Amniotic stem cell (primary cell): ENCODE data around the gene SDK1.
"Not testable (repeated sequence)": the region's sequence is repeated elsewhere in the genome, so short reads cannot be mapped to it uniquely, and the experiment has no call there.

ENCODE experiments used
- DNase-seq: peaks from one replicate; lab custom pipeline; 2025; lab: John Stamatoyannopoulos, UW

Gene SDK1

DNA sequence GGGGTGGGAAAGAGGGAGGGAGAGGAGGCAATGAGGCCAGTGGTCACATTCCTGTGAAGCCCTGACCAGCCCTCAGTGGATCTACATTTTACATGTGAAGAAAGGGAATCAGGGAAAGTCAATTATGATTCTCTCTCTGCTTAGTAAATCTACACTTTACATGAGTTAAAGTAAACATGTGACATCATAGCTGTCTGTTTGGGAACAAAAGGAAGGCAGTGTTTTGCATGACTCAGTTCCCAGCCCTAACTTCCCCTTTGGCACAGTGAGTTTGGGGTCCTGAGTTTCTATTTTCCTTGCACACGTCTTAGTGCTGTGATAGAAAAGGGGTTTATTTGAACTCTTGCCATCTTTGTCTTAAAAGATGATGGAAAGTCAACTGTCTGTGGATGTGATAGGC is 615.1 kb downstream of the SDK1 start:
- DNase-seq, result no peak

DNA sequence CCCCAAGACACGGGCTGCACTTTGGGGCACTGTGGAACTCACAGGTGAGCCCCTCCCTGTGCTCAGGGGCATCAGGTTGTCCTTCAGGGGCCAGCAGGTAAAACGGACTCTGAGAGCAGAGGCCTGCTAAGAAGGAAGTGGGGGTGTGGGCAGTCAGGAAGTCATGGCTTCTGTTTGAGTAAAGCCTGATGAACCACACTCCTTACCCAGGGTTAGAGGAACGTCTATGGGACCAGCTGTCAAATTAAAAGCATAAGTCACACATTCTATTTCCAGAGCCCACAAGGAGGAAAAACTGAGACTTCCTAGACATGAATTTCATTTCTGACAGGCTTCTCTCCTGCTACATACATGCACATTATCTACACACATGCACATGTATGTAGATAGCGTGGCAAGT is 616.4 kb downstream of the SDK1 start:
- no peak for DNase-seq

DNA sequence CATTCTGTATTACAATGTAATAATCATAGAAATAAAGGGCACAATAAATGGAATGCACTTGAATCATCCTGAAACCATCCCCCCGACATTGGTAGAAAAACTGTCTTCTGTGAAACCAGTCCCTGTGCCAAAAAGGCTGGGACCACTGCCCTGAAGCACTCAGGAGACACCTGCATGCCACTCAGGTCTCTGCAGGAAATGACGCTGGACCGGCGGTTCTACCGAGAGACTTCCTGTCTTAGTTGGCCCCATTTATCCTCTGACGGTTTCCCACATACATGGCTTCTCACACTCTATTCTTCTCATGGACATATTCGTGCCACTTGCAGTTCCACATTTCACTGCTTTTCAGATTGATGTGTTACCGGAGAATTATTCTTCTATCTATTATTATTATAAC is 617.5 kb downstream of the SDK1 start:
- no peak for DNase-seq

DNA sequence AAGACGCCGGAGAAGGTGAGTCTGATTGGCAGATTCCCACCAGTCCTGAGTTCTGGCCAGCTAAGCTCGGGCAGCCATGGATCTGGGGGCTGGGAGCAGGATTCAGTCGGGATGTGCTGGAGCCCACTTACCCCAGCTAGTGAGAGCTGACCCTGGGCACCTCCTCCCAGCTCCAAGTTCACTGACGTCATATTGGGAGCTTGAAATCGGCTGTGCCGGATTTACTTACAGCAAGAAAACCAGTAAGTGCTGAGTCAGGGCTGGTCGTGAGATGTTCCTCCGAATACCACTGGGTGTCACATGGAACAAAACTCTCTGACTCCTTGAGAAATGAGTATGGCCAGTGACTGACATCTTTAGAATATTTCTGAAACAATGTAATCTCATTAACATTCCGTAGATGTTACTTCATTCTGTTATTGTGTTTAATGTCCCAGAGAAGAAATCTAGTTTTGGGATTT is 621.2 kb downstream of the SDK1 start:
- no peak for DNase-seq

DNA sequence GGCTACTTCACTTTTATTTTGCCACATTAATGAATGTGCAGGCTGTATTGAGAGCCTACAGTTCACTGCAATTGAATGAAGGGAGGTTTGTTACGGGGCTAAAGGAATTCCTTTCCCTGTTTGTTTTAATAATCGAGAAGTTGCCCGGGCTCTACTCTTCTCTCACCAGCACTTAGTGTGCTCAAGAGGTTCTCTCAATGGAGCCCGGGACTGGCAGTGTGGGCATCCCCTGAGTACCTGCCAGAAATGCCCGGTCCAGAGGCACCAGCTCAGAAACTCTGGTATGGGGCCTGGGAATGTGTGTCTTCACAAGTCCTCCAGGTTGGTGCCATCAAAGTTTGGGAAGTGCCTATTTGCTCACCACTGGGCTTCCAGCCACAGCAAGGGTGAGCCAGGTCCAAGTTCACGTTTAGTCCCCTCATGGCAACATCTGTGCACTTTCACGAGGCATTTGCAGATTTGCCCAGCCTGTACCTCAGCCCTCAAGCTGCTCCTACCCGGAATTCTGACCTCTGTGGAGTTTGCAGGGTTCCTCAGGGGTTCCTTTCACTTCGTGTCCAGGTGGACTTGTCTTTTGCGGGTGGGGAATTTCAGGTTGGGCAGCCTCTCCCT is 622.4 kb downstream of the SDK1 start:
- DNase-seq, result no peak

DNA sequence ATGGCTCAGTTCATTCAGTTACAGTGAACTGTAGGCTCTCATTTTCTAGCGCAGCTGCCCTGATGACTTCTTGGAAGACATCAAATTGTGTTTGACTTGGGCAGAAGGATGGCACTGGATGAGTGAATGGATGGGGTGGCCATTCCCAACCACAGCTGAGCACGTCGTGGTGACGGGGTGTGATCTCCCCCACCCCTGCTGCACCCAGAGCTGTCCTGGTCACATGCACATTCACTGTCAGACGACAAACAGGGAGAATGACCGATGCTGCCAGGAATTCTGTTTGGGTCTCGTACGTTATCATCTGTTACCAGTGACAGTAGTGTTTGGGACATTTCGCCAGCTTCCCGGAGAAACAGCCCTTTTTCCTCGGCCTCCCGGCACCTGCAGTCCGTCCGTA is 623.2 kb downstream of the SDK1 start:
- no peak for DNase-seq

DNA sequence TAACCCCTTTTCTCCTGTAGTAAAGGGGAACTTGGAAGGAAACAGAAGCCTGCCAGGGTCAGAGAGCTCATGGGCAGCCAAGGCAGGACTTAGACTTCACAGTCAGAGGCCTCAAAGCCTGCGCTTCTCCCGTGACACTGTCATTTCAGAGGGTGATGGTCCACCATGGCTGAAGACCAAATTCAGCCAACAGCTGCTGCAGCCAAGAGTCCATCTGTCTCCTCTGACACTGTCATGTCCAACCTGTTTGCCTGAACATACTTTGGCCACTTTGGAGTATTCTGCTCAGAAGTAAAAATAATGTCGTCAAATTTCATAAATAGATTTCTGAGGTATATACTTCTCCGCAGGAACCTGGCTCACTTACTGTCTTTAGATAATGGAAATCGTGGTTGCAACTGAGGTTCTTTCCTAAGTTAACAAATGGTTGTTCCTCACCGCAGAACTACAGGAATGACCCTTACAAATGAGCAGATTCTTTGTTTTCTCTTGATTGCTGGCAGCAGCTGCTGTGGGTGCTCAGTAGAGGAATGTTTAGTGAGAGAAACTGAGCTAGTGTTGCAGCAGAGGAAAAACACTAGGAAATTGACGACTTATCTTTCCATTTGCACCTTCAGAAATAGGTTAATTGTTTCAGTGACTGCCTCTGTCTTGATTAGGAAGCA is 626.5 kb downstream of the SDK1 start:
- no peak for DNase-seq

DNA sequence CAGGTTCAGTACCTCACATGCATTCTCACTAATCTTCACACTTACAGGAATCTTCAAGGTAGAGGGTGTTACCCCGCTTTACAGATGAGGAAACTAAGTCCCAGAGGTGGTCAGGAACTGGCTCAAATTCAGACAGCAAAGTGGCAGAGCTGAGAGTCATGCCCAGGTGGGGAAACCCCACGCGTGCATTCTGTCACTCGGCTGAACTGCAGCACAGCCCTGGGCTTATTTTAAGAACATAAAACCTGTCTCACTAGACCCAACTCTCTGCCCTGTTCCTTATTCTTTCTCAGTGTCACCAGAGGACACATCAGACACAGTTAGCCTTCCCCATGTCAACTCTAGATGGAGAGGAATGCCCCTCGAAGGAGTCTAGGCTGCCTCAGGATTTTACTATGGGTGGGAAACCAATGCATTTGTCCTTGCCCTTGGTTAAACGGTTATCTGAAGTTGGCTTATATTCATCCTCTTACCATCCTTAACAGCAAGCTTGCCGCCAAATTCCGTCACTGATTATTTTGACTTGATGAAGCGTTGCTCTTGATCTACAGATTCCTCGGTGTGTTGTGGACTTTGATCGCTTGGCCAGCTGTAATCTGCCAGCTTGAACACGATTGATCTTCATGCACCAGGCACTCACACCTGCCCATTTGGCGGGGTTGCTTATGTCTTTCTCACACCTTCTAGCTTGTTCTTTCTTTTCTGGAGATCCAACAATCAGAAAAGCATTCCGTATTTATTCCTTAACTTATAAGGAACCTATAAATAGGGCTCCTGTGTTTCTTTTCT is 627.9 kb downstream of the SDK1 start:
- DNase-seq, result no peak

DNA sequence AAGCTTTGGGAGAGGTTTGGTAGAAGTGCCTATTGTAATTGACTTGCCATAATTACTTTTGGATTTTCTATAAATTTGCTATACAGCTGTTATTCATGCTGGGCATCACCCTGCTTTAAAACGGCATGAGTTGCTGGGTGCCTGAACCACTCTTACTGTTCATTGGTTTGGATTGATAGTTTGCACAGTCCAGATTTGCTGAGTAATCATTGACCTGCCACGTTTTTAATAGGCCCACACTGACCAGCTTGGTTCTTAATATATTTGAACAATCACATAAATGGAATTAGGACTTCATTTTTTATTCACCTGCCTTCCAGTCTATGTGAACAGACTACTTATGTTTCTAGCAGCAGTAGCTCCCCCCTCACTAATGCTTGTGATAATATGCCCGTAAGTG is 630.8 kb downstream of the SDK1 start:
- DNase-seq, result no peak

DNA sequence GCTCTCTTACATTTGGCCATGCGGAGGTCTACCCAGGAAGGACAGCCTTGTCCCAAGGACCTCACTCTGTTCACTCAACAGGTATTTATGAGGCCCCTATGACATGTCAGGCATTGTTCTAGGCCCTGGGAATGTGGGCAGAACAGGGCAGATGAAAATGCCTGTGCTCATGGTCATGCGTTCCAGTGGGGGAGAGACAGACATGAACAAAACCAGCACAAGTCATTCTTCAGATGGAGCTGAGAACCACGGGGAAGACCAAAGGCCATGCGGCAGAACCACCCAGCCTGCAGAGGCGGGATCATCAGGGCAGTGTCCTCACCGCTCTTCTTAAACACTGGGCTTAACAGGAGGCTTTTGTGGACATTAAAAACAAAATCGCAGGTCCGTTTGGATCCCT is 636.1 kb downstream of the SDK1 start:
- DNase-seq, result no peak

DNA sequence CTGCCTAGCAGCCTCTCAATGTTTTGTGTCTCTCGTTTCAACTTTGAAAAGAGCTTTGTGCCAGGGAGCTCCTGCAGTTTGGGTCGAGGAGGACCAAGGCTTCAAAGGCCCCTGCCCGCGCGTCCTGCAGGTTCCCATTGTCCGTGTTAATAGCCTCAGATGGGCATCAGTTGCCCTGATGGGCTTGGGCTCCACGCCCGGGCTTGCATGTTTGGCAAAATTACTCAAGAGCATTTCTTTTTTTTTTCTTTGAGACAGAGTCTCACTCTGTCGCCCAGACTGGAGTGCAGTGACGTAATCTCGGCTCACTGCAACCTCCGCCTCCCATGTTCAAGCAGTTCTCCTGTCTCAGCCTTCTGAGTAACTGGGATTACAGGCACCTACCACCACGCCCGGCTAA is 636.6 kb downstream of the SDK1 start:
- no peak for DNase-seq

DNA sequence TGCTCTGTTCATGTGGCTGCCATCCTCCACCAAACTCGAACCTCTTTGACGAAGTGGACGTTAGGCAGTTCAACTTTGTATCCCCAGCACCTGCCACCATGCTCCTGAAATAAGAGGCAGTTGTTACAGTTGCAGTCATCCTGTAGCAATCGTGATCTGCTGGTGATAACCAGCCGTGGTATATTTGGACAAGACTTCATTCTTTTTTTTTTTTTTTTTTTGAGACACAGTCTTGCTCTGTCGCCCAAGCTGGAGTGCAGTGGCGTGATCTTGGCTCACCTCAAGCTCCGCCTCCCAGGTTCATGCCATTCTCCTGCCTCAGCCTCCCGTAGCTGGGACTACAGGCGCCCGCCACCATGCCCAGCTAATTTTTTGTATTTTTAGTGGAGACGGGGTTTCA is 640.7 kb downstream of the SDK1 start:
- not testable (repeated sequence) for DNase-seq

DNA sequence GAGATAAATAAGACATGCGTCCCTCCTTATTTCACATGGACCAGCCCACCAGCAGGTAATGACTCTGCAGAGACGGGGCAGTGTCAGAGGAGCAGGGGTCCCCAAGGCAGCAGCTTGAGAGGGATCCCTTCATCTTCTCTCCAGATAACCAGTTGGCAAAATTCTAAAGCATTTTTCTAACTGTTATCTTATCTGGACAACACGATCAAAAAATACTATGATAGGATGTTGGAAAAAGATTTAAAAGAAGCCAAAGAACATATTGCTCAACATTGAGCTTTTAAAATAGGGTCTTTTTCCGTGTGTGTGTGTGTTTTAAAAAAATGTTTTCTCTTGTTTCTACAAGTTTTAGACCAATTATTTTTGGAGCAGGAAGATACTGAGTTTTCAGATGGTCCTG is 641.2 kb downstream of the SDK1 start:
- no peak for DNase-seq

DNA sequence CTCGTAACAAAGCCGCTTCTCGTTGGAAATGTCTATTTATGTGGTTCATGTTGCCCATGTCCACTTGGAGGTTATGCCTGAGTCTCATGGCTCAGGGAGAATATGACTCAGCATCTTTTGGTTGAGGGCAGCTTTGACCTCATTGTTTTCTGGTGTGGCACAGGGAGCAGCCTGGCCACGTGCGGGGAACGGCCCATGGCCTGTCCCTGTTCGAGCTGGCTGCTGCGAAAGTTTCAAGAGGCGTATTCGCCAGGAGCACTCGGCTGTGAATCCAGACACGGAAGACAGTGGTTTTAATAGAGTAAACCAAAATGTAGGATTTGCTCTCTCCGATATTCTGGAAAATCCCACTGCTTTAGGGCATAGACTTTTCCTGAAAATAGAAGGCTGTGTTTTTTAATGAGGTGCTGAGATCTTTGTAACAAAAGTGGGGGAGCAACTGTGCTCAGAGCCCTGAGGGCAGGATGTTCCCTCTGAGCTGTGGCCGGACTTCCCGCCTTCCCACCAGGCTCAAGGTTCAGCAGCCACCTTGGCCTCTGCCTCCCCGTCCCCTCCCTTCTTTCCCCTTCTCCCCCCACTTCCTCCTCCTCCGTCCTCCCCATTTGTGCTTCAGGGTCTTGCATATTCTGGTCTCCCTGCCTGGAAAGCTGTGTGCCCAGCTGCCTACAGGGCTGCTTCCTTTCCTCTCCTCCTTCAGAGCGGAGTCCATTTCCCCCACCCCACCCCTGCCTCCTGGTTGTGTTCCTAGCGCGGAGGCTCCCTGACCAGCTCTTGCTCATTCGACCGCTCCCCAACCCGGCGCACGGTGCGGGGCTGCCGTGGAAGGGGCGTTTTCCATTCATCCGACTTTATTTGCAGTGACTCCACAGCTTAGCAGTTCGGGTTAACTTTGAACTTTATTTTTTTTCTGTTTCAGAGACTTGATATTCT is 642.0 kb downstream of the SDK1 start:
- DNase-seq, result no peak

DNA sequence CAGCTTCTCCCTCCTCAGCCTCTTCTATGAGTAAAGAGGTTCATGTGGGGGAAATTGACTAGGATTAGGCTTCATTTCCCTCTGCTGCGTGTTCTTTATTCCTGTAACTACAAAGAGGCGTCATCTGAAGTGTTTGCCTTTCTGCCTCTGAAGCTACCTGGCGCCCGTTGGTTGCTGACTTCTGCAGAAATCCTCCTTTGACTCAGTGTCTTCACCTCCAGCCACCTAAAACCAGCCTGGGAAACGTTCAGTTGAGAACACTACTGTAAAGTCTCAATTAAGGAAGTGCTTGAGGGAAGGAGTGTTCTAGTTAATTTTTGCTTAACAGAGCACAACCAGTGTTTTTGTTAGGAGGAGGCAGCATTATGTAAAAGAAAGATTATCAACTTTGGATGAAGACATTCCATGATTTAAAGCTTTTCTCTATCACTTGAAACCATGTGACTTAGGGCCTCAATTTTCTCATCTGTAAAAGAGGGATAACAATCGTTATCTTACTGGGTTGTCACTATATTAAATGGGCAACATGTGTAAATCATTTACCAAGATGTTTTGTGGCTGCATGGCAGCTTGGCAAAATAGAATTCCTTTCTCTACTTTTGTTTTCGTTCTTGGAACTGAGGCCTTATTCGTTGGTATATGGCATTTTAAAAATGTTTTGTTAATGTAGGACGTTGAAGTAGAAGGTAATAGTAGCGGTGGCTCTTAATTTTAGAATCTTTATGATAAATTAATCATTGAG is 642.9 kb downstream of the SDK1 start:
- DNase-seq, result no peak

DNA sequence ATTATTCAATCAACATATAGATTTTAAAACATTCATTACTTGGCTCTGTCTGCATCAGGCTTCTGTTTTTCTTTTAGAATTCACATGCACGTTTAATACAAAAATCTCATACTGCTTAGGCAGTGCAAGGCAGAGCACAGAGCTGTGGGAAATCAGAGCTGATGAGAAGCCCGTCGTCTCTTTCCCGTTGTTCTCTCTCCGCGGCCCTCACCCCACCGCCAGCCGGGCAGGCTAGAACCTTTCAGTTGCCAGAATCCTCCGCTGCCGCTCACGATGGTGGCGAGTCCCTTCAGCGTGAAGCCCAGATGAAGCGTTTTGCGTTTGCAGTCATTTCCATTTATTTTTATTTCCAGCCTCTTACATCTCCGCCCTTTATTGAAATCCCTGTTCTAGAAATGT is 648.2 kb downstream of the SDK1 start:
- DNase-seq, result no peak

DNA sequence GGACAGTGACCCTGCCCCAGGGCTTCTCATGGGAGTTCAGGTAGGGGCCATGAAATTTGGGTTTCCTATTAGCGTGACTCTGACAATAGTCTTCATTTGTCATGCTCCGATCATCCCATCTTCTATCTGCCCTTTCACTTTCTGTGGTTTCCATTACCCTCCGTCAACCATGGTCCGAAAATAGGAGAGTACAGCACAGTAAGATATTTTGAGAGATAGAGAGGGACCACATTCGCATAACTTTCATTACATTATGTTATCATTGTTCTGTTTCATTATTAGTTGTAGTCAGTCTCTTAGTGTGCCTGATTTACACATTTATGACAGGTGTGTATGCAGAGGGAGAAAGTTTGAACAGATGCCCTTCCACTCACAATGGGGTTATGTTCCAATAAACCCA is 649.2 kb downstream of the SDK1 start:
- no peak for DNase-seq

DNA sequence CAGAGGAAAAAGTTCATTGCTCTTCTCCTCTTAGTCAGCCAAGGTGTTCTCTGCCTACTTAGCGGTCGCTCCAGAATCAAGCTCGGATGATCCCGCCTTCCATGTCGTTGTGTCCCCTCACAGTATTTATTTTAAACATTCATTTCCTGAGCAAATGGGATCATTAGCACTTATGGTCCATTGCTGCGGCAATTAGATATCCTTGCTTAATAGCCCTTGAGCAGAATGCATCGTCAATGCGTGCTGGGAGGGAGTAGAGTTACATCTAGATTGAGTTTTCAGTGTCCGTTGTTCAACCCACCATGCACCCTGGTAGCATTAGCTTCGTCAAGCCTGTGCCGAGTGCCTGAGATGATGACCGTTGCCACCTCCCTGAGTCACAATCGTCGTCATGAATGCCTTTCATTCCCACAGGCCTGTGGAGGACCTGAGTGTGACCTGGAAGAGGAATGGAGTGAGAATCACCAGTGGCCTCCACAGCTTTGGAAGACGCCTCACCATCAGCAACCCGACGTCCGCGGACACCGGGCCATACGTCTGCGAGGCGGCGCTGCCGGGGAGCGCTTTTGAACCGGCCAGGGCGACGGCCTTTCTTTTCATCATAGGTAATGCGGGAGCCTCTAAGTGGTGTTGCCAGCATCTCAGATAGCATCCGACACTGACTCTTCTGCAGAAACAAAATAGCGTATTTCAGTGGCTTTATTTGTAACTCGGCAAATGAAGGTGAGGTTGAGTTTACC is 650.4 kb downstream of the SDK1 start:
- DNase-seq, result no peak

DNA sequence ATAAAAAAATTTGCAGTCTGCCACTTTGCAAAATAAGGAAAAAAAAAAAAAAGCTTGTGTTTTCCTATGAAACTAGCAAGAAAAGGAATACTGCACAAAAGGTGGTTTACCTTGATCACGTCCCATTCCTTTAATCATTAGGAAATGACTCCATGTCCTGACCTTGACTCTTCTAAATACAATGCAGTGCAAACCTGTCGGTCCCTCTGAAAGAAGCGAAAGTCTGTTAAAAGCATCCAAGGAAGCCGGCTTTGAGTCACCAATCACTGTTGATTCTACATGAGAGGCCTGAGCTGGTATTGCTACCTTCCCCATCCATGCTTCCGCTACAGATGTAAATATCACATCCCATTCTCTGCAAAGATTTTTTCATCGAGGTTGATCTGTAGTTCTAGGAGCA is 652.1 kb downstream of the SDK1 start:
- no peak for DNase-seq

DNA sequence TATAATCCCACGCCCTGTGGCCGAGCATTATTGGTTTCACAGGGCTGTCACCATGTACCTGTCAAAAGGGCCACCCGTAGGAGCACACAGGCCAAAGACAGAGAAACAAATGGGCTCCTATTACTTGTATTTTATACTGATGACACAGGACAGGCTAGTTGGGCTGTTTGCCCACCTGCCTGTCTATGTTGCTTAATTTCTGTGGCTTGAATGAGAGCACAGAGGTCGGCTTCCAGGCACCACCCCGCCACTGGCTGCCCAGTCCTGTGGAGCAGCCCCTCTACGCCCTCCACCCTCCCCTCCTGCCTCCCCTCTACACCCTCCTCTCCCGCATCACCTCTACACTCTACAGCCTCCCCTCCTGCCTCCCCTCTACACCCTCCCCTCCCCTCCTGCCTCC is 652.9 kb downstream of the SDK1 start:
- no peak for DNase-seq

DNA sequence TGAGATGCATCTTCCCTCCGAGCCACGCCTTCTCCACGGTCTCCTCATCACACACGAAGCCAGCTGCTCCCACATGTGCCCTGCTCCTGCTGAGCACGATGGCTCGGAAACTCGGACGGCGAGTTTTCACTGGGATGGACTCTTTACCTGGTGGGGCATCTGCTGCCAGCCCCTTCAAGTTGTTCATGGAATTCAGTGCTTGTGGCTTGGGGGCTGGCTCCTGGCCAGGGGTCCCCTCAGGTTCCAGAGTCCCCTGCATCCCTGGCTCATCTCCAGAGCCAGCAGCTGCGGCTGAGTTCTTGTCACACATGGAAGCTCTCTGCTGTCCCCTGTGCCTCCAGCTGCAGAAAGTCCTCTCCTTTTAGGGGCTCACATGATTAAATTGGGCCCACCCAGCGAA is 654.0 kb downstream of the SDK1 start:
- no peak for DNase-seq
